LNCAP (cell line): ENCODE results near the gene FAM118A.

ENCODE experiments used
- CTCF ChIP-seq: fragments of 450-650 bp; IDR thresholded peaks from 2 replicates; pipeline ENCODE4 v1.5.1; 2017; ENCODE audit warnings: mild to moderate bottlenecking

The FAM118A gene

GRCh38 chr22:45309422-45310227 is at the start of gene FAM118A:
FAM118A (plus strand) TSS chr22:45309934; CDS start chr22:45322380, 12,446 bp downstream.
- TF ChIP-seq CTCF, result no peak

DNA sequence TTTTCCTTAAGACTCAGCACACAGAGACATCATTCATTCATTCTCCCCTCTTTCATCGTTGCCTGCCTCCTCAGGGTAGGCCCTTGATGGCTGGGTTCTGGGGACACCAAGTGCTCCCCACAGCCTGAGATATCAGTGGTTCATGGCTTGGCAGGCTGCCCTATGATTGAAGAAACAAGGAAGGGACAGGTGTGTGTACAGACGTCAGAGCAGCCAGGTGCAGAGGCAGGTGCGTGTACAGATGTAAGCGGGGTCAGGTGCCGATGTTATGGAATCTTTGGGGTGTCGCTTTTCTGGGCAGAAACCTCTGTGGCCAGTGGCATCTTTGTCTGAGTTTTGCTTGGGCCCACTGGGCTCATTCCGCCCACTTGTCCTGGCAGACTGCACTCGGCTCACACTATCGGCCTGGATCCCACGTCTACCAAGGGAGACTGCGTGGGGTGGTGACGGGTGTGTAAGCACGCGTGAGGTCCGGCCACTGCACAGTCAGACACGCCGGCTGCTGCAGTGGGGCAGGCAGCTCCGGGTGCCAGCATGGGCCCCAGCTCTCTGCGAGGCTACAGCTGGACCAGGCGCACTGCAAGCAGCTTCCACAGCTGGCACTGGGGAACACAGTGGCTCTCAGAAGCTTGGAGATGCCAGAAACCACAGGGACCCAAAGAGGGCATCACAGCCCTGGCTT is 48.2 kb upstream of the FAM118A start:
- TF ChIP-seq CTCF, result no peak

GRCh38 chr22:45262195-45262930 is 47.4 kb upstream of the FAM118A start:
- TF ChIP-seq CTCF, result no peak

- no peak for TF ChIP-seq CTCF
Observed at GRCh38 chr22:45262931-45263462, 46.7 kb upstream of the FAM118A start.

DNA sequence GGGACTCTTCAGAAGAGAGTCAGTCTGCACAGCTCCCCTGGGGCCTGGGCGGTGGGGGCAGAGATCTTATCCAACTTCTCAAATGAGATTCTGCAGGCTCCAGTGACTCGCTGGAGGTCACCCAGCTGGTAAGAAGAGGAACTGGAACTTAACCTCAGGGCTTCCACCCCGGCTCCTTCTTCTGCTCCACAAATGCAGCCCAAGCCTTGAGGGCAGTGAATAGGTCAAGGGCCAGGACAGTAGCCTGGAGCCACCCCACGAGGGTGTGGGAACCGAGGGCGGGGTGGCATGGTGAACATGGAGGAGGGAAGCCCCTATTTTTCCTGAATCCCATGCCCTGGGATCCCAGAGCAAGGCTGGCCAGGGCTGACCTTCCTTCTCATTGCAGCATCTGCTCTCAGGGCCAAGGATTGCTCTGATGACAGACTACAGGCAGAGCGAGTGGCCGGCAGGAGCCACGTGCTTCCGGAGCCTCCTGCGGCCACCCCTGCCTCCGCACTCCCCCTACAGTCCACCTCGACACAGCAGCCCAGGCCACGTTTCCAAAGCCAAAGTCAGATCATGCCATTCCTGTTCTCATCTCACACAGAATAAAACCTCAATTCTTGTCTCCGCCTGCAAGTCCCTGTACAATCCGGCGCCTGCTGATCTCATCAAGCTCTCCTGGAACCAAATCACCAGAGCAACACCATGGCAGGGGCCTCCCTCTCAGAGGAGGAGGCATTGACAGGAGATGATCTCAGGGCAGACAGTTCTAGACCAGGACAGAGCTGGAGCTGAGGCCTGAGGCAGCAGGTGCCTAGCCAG is 46.1 kb upstream of the FAM118A start:
- no peak for TF ChIP-seq CTCF

GRCh38 chr22:45265535-45265934 is 44.2 kb upstream of the FAM118A start:
- no peak for TF ChIP-seq CTCF
